Right renal pelvis (tissue), 4 donors: ENCODE results near the gene RSBN1L. TPM values are rescaled to one million over a fixed set of nuclear protein-coding genes. Genes with fewer than 3 reads are reported as not detected.
A peak's percentile ranks its signal among the peaks of the same experiment; 100 is the strongest.
"Not testable (repeated sequence)": the region's sequence is repeated elsewhere in the genome, so short reads cannot be mapped to it uniquely, and the experiment has no call there.

Experiments
- DNase-seq, 4 donors: peaks; one replicate each; pipeline ENCODE4 v3.0.0-alpha.2; 2013; ENCODE audit warnings: low read depth in 4 of 4, low spot score in 3 of 4, missing footprints in 1 of 4
- polyA plus RNA-seq, 4 donors: library from polyadenylated mRNA; unstranded; fragments of 120-200 nt; gene quantifications; one replicate each; pipeline ENCODE4 v1.2.1, GENCODE V29; 2013; ENCODE audit not compliant: insufficient read length in 4 of 4

Gene RSBN1L
- polyA plus RNA-seq, 4 donors = 28.4 to 37.0 (median 32.2) TPM

GRCh38 chr7:77687100-77687746, 9.0 kb upstream of the RSBN1L start:
- DNase-seq = no peak

GRCh38 chr7:77687747-77688144, 8.5 kb upstream of the RSBN1L start:
- DNase-seq = no peak

- no peak for DNase-seq
Measured at GRCh38 chr7:77690289-77690688, 6.0 kb upstream of the RSBN1L start.

- no peak for DNase-seq
Measured at GRCh38 chr7:77691892-77692491, 4.3 kb upstream of the RSBN1L start.

- DNase-seq = no peak
Measured at GRCh38 chr7:77693830-77694583, 2.3 kb upstream of the RSBN1L start.

- DNase-seq = peak in 3 of 4 donors; percentile 30 to 66 (median 36)
Measured at GRCh38 chr7:77696643-77697534, 630 bp downstream of the RSBN1L start.

GRCh38 chr7:77697535-77697831, 1.2 kb downstream of the RSBN1L start:
- no peak for DNase-seq

- DNase-seq = no peak
Measured at GRCh38 chr7:77698042-77698625, 1.9 kb downstream of the RSBN1L start.

- no peak for DNase-seq
Measured at GRCh38 chr7:77699056-77699455, 2.8 kb downstream of the RSBN1L start.

GRCh38 chr7:77702513-77702912, 6.3 kb downstream of the RSBN1L start:
- DNase-seq = no peak

- DNase-seq = no peak
Measured at GRCh38 chr7:77702968-77703472, 6.8 kb downstream of the RSBN1L start.

- DNase-seq = not testable (repeated sequence)
Measured at GRCh38 chr7:77703669-77704068, 7.4 kb downstream of the RSBN1L start.

- DNase-seq = no peak
Measured at GRCh38 chr7:77707504-77707992, 11.3 kb downstream of the RSBN1L start.

- no peak for DNase-seq
Measured at GRCh38 chr7:77710067-77710466, 13.8 kb downstream of the RSBN1L start.

- no peak for DNase-seq
Measured at GRCh38 chr7:77710861-77711260, 14.6 kb downstream of the RSBN1L start.

- no peak for DNase-seq
Measured at GRCh38 chr7:77714195-77714594, 17.9 kb downstream of the RSBN1L start.

GRCh38 chr7:77714931-77715330, 18.7 kb downstream of the RSBN1L start:
- DNase-seq = not testable (repeated sequence)

- no peak for DNase-seq
Measured at GRCh38 chr7:77716804-77717203, 20.5 kb downstream of the RSBN1L start.

GRCh38 chr7:77717566-77717965, 21.3 kb downstream of the RSBN1L start:
- DNase-seq = not testable (repeated sequence)

GRCh38 chr7:77727527-77727926, 31.3 kb downstream of the RSBN1L start:
- DNase-seq = no peak
